GM12878 (cell line): Measurements from ENCODE around the gene GID8. TPM values are rescaled to one million over a fixed set of nuclear protein-coding genes. Genes with fewer than 3 reads are reported as not detected.
A peak's percentile ranks its signal among the peaks of the same experiment; 100 is the strongest.

ENCODE experiments used
- CHD4 ChIP-seq: fragments of 200-600 bp; sonication (generic); IDR thresholded peaks from 2 replicates; pipeline ENCODE4 v1.6.1; 2016; ENCODE audit warnings: mild to moderate bottlenecking
- CTCF ChIP-seq, 3 experiments: IDR thresholded peaks in 2 of 3; conservative IDR thresholded peaks in 1 of 3; 2 replicates each; pipeline ENCODE4 v1.5.1; 2011; ENCODE audit warnings: low read depth in 3 of 3, low read length in 3 of 3, mild to moderate bottlenecking in 3 of 3, control low read depth in 2 of 3, moderate library complexity in 2 of 3, inconsistent platforms in 1 of 3, mixed read lengths in 1 of 3; ENCODE audit not compliant: control insufficient read depth in 2 of 3, insufficient read depth in 1 of 3; ENCODE audit errors: extremely low read depth in 1 of 3
- DPF2 ChIP-seq: fragments of 450-650 bp; IDR thresholded peaks from 2 replicates; pipeline ENCODE4 v1.6.1; 2017; ENCODE audit warnings: mild to moderate bottlenecking
- GATAD2B ChIP-seq: fragments of 450-650 bp; conservative IDR thresholded peaks from 2 replicates; pipeline ENCODE4 v1.6.1; 2017; ENCODE audit warnings: low read depth, mild to moderate bottlenecking, moderate library complexity
- KDM1A ChIP-seq: fragments of 200-600 bp; sonication (generic); IDR thresholded peaks from 2 replicates; pipeline ENCODE4 v1.6.1; 2016; ENCODE audit warnings: borderline replicate concordance
- LARP7 ChIP-seq: fragments of 450-650 bp; IDR thresholded peaks from 2 replicates; pipeline ENCODE4 v1.6.1; 2017; ENCODE audit warnings: mild to moderate bottlenecking
- RBBP5 ChIP-seq: fragments of 200-600 bp; sonication (generic); conservative IDR thresholded peaks from 2 replicates; pipeline ENCODE4 v1.6.1; 2016
- SMAD1 ChIP-seq: fragments of 450-650 bp; IDR thresholded peaks from 2 replicates; pipeline ENCODE4 v1.6.1; 2018; ENCODE audit warnings: mild to moderate bottlenecking, low read depth; ENCODE audit not compliant: partially characterized antibody
- ZNF217 ChIP-seq: fragments of 450-650 bp; IDR thresholded peaks from 2 replicates; pipeline ENCODE4 v1.6.1; 2017; ENCODE audit warnings: antibody characterized with exemption, mild to moderate bottlenecking
- polyA plus RNA-seq, 11 experiments: library from polyadenylated mRNA; depleted of rRNA in 4 of 11; unstranded in 6 of 11; stranded (reverse) in 5 of 11; fragments of >200 nt; fragmentation: Nextera tagmentation in 4 of 11; fragmentation: Illumina TruSeq in 1 of 11; extraction: Ambion mirVana in 4 of 11; extraction: Trizol in 1 of 11; gene quantifications; 1 replicate in 1 of 11; 2 replicates in 10 of 11; pipeline versions ENCODE4 v1.2.1 to v1.2.3, GENCODE V29; 2011 to 2016; ENCODE audit warnings: inconsistent platforms in 2 of 11, missing spikeins in 2 of 11, low read depth in 1 of 11
- total RNA-seq, 4 experiments: library from RNA; depleted of rRNA in 3 of 4; stranded (reverse); fragments of >200 nt in 3 of 4; fragmentation: Illumina TruSeq in 1 of 4; extraction: Trizol in 1 of 4; gene quantifications; 2 replicates each; pipeline versions ENCODE4 v1.2.1 to v1.2.3, GENCODE V29; 2013 to 2021

Gene GID8
- total and polyA plus RNA-seq, 10 of the 15 experiments (the other 5 are each of a cell fraction or from before 2014, with no cell fraction given) = 12.0 to 33.8 (median 22.2) TPM

- TF ChIP-seq CTCF (IDR thresholded peaks at IDR 0.05 in 2 of 3, conservative IDR thresholded peaks at IDR 0.05 in 1 of 3; ENCODE audit: control insufficient read depth in 2 of 3, extremely low read depth in 1 of 3, insufficient read depth in 1 of 3, low read depth in 3 of 3, low read length in 3 of 3) (peak; percentile 96 to 98 (median 98); a peak in 5 of 6 replicates), LARP7 (peak; percentile 75; the same call in 1 of the 2 replicates), ZNF217 (no peak), RBBP5 (no peak), DPF2 (0 out of 2 replicates have a peak, but pooled peaks have one; percentile 50), KDM1A (no peak), CHD4 (no peak), GATAD2B (peak; percentile 54; the same call in 1 of the 2 replicates), SMAD1 (no peak)
Observed at GRCh38 chr20:62971950-62972844, 34.2 kb downstream of the GID8 start (continued).
